Measurements from ENCODE around the gene RBM26. TPM values are rescaled to one million over a fixed set of nuclear protein-coding genes. Genes with fewer than 3 reads are reported as not detected.

Gene RBM26
- total and polyA plus RNA-seq, 2 of the 4 experiments (the other 2 are of a cell fraction) = 17.6 to 18.1 TPM

DNA sequence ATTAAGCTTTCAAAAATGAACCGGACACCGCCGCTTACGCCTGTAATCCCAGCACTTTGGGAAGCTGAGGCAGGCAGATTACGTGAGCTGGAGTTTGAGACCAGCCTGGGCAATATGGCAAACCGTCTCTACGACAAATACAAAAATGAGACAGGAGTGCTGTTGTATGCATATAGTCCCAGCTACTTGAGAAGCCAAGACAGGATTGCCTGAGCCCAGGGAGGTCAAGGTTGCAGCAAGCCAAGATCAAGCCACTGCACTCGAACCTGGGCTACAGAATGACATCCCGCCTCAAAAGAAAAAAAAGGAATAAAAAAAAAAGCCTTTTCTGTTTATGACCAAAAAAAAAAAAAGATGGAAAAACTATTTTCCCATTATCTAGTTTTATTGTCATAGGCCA lies 96.4 kb downstream of the RBM26 start:
- no peak overlapping the region for H3K9ac ChIP-seq (ENCODE audit: low read depth, low read length)
- H3K9me1 ChIP-seq (ENCODE audit: insufficient read depth, low read length) = no peaks in the 10 kb centered on the region
- H3K18ac ChIP-seq (ENCODE audit: low read depth, low read length) = no peak overlapping the region
- no peak overlapping the region for H3K4me2 ChIP-seq (ENCODE audit: low read depth, low read length)
- no TSS peak for BruUV-seq (replicated peaks)
- no peak overlapping the region for H2AFZ ChIP-seq (replicated peaks; ENCODE audit: low read length, poor library complexity)
- in situ Hi-C loops (cut with MboI; ENCODE audit: low sequenced_read_pairs) = no loop called here
- H3K36me3 ChIP-seq (ENCODE audit: control insufficient read depth, insufficient read depth, low read length) = no peaks in the 10 kb centered on the region
- ChIA-PET POLR2A (ENCODE audit: unreplicated experiment) (no interaction called here), CTCF (no interaction called here)
- no peak overlapping the region for H3K4ac ChIP-seq (ENCODE audit: low read depth, low read length)
- H2BK20ac ChIP-seq (ENCODE audit: low read depth, low read length) = no peak overlapping the region
- H3K79me1 ChIP-seq (ENCODE audit: low read depth in 1 of 2, low read length in 2 of 2) = no peaks in the 10 kb centered on the region
- TF ChIP-seq FOS (IDR thresholded peaks at IDR 0.05; ENCODE audit: low read depth, low read length) (no peak), RAD21 (IDR thresholded peaks at IDR 0.05; ENCODE audit: low read length) (no peak), RCOR1 (IDR thresholded peaks at IDR 0.05; ENCODE audit: insufficient replicate concordance, low read length) (no peak), CHD1 (IDR thresholded peaks at IDR 0.05; ENCODE audit: low read depth, low read length) (no peak), BHLHE40 (IDR thresholded peaks at IDR 0.05; ENCODE audit: low read depth, low read length) (no peak), MXI1 (IDR thresholded peaks at IDR 0.05; ENCODE audit: borderline replicate concordance, low read depth, low read length) (no peak), CTCF (conservative IDR thresholded peaks at IDR 0.05; ENCODE audit: low read depth, low read length) (no peak), SMC3 (IDR thresholded peaks at IDR 0.05; ENCODE audit: low read depth, low read length) (no peak), MAFK (IDR thresholded peaks at IDR 0.05; ENCODE audit: low read depth, low read length) (no peak), USF2 (IDR thresholded peaks at IDR 0.05; ENCODE audit: low read depth, low read length) (no peak), RFX5 (IDR thresholded peaks at IDR 0.05; ENCODE audit: low read depth, low read length) (no peak), NFE2L2 (IDR thresholded peaks at IDR 0.05; ENCODE audit: low read depth, low read length) (no peak), POLR2A (IDR thresholded peaks at IDR 0.05; ENCODE audit: low read depth, low read length) (no peak), MAZ (IDR thresholded peaks at IDR 0.05; ENCODE audit: borderline replicate concordance, low read depth, low read length) (no peak), CEBPB (IDR thresholded peaks at IDR 0.05; ENCODE audit: low read depth, low read length) (no peak)
- TF ChIP-seq, protein P1, sequence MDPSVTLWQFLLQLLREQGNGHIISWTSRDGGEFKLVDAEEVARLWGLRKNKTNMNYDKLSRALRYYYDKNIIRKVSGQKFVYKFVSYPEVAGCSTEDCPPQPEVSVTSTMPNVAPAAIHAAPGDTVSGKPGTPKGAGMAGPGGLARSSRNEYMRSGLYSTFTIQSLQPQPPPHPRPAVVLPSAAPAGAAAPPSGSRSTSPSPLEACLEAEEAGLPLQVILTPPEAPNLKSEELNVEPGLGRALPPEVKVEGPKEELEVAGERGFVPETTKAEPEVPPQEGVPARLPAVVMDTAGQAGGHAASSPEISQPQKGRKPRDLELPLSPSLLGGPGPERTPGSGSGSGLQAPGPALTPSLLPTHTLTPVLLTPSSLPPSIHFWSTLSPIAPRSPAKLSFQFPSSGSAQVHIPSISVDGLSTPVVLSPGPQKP (IDR thresholded peaks at IDR 0.05; ENCODE audit: borderline replicate concordance, low read depth, low read length) = no peak
- no peak overlapping the region for H4K91ac ChIP-seq (ENCODE audit: insufficient read depth, low read depth, low read length)
- WGBS, 2 experiments (ENCODE audit: extremely low coverage in 2 of 2, insufficient read length in 1 of 2) = 96% methylated on average over 7 of the region's 9 CpGs; no CpG with 5 or more reads in 1 of the 2 experiments
- H2BK5ac ChIP-seq (ENCODE audit: low read depth, low read length, poor library complexity, severe bottlenecking) = no peak overlapping the region
- H4K5ac ChIP-seq (ENCODE audit: low read depth, low read length) = no peak overlapping the region
- H2AK5ac ChIP-seq (ENCODE audit: low read depth, low read length) = no peak overlapping the region
- H3K23ac ChIP-seq (ENCODE audit: low read depth, low read length) = no peak overlapping the region
- intact Hi-C loops (cut with micrococcal nuclease) = no loop called here
- H3K27me3 ChIP-seq (ENCODE audit: control insufficient read depth, insufficient read depth, low read length) = no peaks in the 10 kb centered on the region
- no peak overlapping the region for H3K27ac ChIP-seq (ENCODE audit: insufficient read depth, low read length)
- H3K4me1 ChIP-seq (ENCODE audit: control insufficient read depth, insufficient read depth, low read length) = no peaks in the 10 kb centered on the region; the same call in 1 of the 2 replicates
- no peak overlapping the region for H4K8ac ChIP-seq (ENCODE audit: low read depth in 2 of 2, low read length in 2 of 2)
- ATAC-seq (ENCODE audit: low read depth) (no peak), DNase-seq (no peak)
- no peak overlapping the region for H2AK9ac ChIP-seq (replicated peaks; ENCODE audit: low read depth, low read length, poor library complexity)
- H4K20me1 ChIP-seq (ENCODE audit: insufficient read depth, low read length) = no peaks in the 10 kb centered on the region
- H3K9me3 ChIP-seq (ENCODE audit: control insufficient read depth, insufficient read depth, low read length) = no peaks in the 10 kb centered on the region
- no peak overlapping the region for H3K56ac ChIP-seq (ENCODE audit: extremely low read depth, insufficient read depth, low read length)
- H3K14ac ChIP-seq (replicated peaks; ENCODE audit: low read depth, low read length) = no peak overlapping the region
- dilution Hi-C loops (cut with HindIII; ENCODE audit: low sequenced_read_pairs, unreplicated experiment) = no loop called here
- H3K4me3 ChIP-seq (ENCODE audit: insufficient read depth, low read depth, low read length) = no peak overlapping the region
- no peak overlapping the region for H2BK120ac ChIP-seq (ENCODE audit: low read depth, low read length)
- no peak overlapping the region for H2BK15ac ChIP-seq (ENCODE audit: low read depth, low read length)

All from IMR-90 (cell line).